ENCODE results near the gene IQCB1. TPM values are rescaled to one million over a fixed set of nuclear protein-coding genes. Genes with fewer than 3 reads are reported as not detected.
A peak's percentile ranks its signal among the peaks of the same experiment; 100 is the strongest.

The IQCB1 gene
- total and polyA plus RNA-seq, 9 of the 15 experiments (the other 6 are each of a cell fraction or from before 2014, with no cell fraction given) = 21.1 to 38.1 (median 27.5) TPM

- no peaks in the 10 kb centered on the region; a peak in 2 of 5 replicates for H3K4me1 ChIP-seq (replicated peaks in 1 of 2; ENCODE audit: control insufficient read depth in 2 of 2, insufficient read depth in 2 of 2, low read length in 2 of 2)
- no peaks in the 10 kb centered on the region for H3K27me3 ChIP-seq (ENCODE audit: control insufficient read depth in 2 of 2, insufficient read depth in 2 of 2, low read length in 2 of 2)
- POLR2A ChIA-PET = interaction anchor here (0.6 to 1.8 kb wide), 3 partner anchors 8 to 18 kb away, joined by 3 to 5 read pairs (median 4); no protein-coding TSS in a partner anchor
- peak overlapping the region; percentile 92 for H3K27ac ChIP-seq (ENCODE audit: extremely low read depth, low read depth, low read length)
- in situ Hi-C loops (cut with MboI) = no loop called here
- peak overlapping the region; percentile 90 for H2AFZ ChIP-seq (ENCODE audit: low read depth, low read length)
- H3K9me3 ChIP-seq (replicated peaks; ENCODE audit: control insufficient read depth, insufficient read depth, low read depth, low read length) = no peaks in the 10 kb centered on the region; the same call in 1 of the 2 replicates
- H3K9ac ChIP-seq (ENCODE audit: insufficient read depth in 1 of 2, low read depth in 2 of 2, low read length in 2 of 2) = peak overlapping the region; percentile 97 to 98
- TSS peak; percentile 63 for BruUV-seq (replicated peaks)
- H4K20me1 ChIP-seq (replicated peaks; ENCODE audit: control insufficient read depth, insufficient read depth, low read length) = no peaks in the 10 kb centered on the region
- peak overlapping the region; percentile 61 for H3K4me3 ChIP-seq
- CTCF ChIA-PET (ENCODE audit: low intra/inter-chr PET ratio) = no interaction called here
- no peak for TF ChIP-seq SMAD1 (IDR thresholded peaks at IDR 0.05; ENCODE audit: low read depth, low read length, partially characterized antibody)
- TF ChIP-seq, protein P1, sequence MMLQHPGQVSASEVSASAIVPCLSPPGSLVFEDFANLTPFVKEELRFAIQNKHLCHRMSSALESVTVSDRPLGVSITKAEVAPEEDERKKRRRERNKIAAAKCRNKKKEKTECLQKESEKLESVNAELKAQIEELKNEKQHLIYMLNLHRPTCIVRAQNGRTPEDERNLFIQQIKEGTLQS (IDR thresholded peaks at IDR 0.05) = peak; percentile 56
- TF ChIP-seq, protein P1 (CRISPR knock-in tag; conservative IDR thresholded peaks at IDR 0.05) = no peak
- no peak for TF ChIP-seq ZNF134 (CRISPR knock-in tag; conservative IDR thresholded peaks at IDR 0.05)
- no peak for TF ChIP-seq MAFG (tag; conservative IDR thresholded peaks at IDR 0.05)
- TF ChIP-seq CEBPB (tag; IDR thresholded peaks at IDR 0.05) = peak; percentile 96
- no peak for TF ChIP-seq THRAP3 (IDR thresholded peaks at IDR 0.05; ENCODE audit: borderline replicate concordance)
- TF ChIP-seq ZNF274 (IDR thresholded peaks at IDR 0.05; ENCODE audit: borderline replicate concordance, low read depth, low read length) = no peak
- no peak for TF ChIP-seq KLF6 (CRISPR knock-in tag; IDR thresholded peaks at IDR 0.05; ENCODE audit: borderline replicate concordance)
- no peak for TF ChIP-seq MBD2 (IDR thresholded peaks at IDR 0.05; ENCODE audit: borderline replicate concordance, low read depth)
- no peak for TF ChIP-seq ZNF764 (CRISPR knock-in tag; IDR thresholded peaks at IDR 0.05; ENCODE audit: low read depth)
- no peak for TF ChIP-seq SMC3 (conservative IDR thresholded peaks at IDR 0.05; ENCODE audit: insufficient read depth, low read depth, low read length)
- peak; percentile 82 for TF ChIP-seq CEBPG (CRISPR knock-in tag; IDR thresholded peaks at IDR 0.05)
- peak; percentile 85 to 96 for TF ChIP-seq CEBPG (tag; conservative IDR thresholded peaks at IDR 0.05 in 1 of 2, IDR thresholded peaks at IDR 0.05 in 1 of 2)
- peak; percentile 7 for TF ChIP-seq RBBP5 (IDR thresholded peaks at IDR 0.05; ENCODE audit: borderline replicate concordance, insufficient read depth, low read length, poor library complexity, severe bottlenecking)
- no peak for TF ChIP-seq SRSF1 (IDR thresholded peaks at IDR 0.05; ENCODE audit: low read depth, low read length)
- no peak for TF ChIP-seq EWSR1 (IDR thresholded peaks at IDR 0.05; ENCODE audit: borderline replicate concordance, low read depth, partially characterized antibody)
- DNase-seq (ENCODE audit: extremely low read depth in 1 of 4, low spot score in 3 of 4) (peak; percentile 3 to 12 (median 6)), ATAC-seq (peak; percentile 1; the same call in 1 of the 3 replicates), FAIRE-seq (no peak)
- H3K9me1 ChIP-seq (ENCODE audit: control insufficient read depth, insufficient read depth, low read length) = no peaks in the 10 kb centered on the region
- peaks cover 24% of the 10 kb centered on the region for H3K79me2 ChIP-seq (ENCODE audit: control insufficient read depth, insufficient read depth, low read length)
- intact Hi-C loops (cut with micrococcal nuclease) = no loop called here
- H3K4me2 ChIP-seq (ENCODE audit: insufficient read depth, low read length) = peak overlapping the region; percentile 94
- H3K36me3 ChIP-seq (ENCODE audit: control insufficient read depth, insufficient read depth, low read length) = peaks cover 32% of the 10 kb centered on the region
- WGBS (ENCODE audit: insufficient coverage, low coverage, missing lambda C conversion rate) = 3% methylated on average over 14 of the region's 15 CpGs
Measured at GRCh38 chr3:121834157-121834670, 646 bp downstream of the IQCB1 start.

Measured in K562 (cell line).